Measurements from ENCODE around the gene RGL1.

The RGL1 gene

DNA sequence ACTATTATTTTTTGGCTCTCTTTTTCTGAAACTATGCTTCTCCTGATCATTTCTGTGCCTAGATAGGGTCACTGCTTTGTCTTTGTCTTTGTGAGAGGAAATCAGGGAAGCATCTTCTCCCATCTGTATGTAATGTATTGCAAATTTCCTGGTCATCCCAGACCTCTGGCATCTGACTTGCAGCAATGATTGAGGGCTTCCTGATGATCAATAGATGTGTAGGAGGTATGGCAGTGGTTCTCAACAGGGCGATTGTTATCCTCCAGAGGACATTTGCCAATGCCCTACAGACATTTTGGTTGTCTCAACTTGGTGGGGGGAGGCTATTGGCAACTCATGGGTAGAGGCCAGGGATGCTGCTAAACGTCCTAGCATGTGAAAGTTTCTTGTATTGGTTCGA, 64.7 kb downstream of the RGL1 start:
- DNase-seq (ENCODE audit: low spot score), result no peak

DNA sequence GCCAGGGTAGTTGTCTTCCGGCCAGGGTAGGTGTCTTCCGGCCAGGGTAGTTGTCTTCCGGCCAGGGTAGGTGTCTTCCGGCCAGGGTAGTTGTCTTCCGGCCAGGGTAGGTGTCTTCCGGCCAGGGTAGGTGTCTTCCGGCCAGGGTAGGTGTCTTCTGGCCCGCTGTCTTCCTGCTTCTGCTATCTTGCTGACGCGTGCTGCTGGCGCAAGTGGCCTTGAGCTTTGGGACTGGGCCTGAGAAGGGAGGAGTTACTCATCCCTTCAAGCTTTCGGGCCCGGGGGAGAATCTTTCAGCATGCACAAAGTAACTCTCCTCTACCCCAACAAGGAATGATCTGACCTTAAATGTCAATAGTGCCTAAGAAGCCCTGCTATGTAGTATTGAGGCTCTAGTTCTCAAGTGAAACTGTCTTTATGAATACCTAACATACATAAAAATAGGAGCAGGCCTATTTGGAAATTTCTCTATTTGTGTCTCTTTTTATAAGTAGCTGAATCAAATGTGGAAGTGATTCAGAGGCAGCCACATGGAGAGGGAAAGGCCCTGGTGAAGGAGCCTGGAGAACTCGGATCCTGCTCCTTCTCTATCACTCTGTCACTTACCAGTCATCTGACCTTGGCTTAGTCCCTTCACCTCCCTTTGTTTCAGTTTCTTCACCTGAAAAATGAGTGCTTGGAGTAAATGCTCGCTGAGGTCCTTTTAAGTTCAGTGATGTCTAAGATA, 65.6 kb downstream of the RGL1 start:
- no peak for DNase-seq (ENCODE audit: low spot score)

DNA sequence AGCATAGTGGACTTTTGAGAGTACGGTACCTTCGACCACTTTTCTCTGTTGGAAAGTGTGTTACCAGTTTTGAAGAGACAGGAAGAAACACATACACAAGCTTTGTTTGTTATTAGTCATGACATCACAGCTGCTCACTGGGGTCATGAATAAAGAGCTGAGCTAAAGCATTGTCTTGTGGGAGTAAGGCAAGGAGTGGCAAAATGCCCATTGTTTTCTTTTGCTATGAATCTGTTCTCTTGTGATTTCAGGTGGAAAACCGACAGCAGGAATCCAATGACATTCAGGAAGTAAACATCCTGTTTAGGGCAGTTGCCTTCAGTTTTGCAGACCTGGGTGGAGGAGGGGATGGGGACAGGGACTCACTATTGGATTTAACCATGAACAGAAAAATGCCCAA, 66.2 kb downstream of the RGL1 start:
- DNase-seq (ENCODE audit: low spot score), result no peak

DNA sequence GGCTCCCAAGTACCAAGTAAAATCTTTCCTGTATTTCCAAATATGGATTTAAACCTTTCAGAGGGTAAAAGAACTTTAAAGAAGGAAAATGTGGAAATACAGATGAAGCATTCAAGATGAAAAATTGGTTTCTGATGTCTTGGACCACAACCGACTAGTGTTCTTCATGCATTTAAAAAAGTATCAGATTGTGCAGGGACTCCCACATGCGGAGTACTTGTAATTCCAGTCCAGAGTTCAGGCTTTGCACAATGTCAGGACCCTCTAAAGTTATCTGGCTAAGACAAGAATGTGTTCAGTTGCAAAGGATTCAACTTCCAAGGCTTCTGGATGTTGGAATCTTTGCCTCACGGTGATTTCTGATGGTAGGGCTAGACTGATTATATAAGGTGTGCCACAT, 66.7 kb downstream of the RGL1 start:
- no peak for DNase-seq (ENCODE audit: low spot score)

DNA sequence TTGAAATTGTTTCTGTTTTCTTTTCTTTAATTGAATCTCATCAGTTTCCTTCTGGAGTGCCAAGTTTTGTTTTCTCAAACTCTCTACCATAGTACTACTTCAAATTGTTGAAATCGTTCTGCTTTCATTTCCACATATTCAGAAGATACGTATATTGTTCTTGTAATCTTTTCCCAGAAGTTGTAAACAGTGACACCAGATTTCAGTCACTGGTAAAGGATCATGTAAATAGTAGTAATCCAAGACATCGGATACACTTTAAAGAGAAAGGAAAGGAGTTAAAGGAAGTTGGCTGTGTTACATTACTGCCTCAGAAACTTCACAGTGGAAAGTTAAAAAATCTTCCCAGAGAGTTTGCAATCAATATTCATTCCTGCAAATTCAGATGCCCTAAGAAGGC, 67.5 kb downstream of the RGL1 start:
- no peak for DNase-seq (ENCODE audit: low spot score)

DNA sequence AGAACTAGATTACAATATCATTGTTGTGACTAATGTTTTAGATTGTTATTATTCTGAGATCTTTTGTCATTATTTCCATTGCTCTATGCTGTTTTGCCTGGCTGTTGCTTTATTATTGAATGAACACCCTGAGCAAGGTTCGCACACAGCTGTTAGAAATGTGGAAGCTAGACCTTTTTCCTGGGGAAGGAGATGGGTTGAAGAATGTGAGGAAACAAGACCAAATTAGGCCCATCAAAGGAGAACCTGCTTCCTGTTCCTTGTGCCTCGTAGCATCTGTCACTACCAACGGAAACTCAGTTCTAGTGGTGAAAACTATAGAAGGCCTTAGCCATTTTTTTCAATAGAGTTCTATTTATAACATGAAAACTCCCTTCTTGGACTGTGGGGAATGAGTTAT, 68.7 kb downstream of the RGL1 start:
- DNase-seq (ENCODE audit: low spot score), result no peak

DNA sequence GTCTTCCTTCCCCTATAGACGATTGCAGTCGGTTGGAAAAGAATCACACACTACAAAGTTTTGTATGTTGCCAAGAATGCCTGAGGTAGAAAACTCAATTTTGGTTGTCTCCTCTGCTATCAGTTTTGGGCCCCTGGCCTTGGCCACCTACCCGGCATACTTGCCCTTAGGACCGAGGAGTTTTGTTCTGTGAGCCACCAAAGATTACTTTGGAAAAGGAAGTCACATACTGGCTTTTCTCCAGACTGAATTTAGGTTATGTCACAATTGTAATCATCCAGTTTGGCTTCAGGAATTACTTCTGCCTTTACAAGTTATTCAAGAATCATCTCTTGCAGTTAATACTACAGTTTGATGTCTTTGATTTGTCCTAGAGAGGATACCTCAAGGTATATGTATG, 71.4 kb downstream of the RGL1 start:
- no peak for DNase-seq (ENCODE audit: low spot score)

DNA sequence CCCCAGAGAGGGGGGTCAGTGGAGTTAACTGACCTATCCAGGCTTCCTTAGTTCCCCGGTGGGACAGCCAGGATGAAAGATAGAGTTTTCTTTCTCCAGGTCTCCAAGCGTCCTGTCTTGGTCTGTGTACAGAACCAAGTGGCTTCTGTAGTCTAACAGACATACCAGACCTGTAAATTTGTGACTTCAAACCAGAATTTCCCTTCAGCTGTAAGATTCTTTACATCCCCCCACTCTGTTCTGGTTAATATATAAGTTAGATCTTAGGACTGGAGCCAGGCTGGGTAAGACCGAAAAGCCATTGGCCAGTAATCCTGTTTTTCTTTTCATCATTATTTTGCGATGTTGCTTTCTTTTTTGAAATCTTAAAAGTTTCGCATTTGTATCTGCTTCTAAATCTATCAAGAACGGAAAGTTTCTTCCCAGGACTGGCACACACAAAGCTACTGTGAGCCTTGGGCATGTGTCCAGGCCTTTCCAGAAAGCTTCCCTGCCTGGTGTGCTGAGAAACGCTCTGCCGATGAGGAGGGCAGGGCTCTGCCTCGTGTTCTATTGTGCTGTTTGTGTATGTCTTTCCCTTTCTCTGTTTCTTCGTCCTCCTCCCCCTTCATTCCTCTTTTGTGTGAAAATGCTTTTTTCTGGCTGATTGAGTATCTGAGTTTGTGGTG, 72.3 kb downstream of the RGL1 start:
- no peak for DNase-seq (ENCODE audit: low spot score)

DNA sequence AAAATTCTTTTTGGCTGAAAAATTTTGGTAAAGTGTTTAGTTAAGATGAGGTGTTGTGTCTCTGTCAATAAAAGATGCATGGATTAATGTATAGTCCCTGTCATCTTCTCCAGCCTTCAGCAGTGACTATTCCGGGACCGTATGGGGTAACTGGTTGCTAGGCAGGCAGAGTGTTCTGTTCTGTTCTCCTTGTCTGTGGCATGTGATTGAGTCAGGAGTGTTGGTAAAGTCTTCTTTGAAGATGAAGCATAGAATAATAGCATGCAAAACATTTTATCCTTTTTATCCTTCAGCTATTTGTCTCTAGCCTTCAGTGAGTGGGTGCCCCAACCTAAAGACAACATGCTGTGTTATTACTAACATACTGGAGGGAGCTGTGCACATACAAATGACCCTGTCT, 74.6 kb downstream of the RGL1 start:
- DNase-seq (ENCODE audit: low spot score), result no peak

DNA sequence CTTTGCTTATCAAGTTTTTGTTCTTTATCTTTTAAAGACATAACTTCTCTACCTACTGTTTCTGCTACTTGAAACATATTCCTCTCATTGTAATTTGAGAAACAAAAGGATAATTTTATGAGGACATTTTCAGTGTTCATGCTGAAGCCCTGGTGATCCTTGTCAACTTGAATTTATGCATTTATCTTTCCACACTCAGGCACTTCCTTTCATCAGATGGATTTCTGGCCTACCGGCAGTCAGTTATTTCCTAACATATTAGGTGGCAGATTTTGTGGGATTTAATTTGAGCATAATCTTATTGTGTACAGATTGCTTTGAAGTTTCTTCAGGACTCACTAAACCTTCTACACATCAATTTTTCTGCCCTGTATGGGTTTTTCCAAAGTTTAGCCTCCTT, 75.0 kb downstream of the RGL1 start:
- no peak for DNase-seq (ENCODE audit: low spot score)

DNA sequence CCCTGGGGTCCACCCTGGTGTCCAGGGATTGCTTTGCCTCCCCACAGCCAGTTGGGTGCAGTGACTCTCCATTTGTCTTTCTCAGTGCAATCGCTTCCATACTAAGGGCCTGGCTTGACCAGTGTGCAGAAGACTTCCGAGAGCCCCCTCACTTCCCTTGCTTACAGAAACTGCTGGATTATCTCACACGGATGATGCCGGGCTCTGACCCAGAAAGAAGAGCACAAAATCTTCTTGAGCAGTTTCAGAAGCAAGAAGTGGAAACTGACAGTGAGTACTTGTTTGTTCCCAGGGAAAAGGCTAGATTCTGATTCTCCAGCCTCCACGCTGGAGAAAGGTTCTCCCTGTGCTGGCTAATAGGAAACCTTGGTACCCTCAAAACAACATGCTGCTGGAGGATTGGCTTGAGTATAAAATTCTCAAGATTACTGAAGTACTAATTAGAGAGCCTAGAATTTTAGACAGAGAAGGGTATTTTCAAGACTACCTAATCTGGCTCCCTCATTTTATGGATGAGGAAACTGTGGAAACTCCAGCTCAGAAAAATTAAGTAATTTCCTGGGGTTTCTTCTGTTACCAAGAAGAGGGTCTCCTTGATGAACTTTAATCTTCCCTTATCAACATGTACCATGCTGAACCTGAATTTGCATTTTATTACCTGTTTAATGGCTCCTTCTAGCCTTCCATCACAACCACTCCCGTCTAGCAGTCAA, 75.8 kb downstream of the RGL1 start:
- no peak for DNase-seq (ENCODE audit: low spot score)

DNA sequence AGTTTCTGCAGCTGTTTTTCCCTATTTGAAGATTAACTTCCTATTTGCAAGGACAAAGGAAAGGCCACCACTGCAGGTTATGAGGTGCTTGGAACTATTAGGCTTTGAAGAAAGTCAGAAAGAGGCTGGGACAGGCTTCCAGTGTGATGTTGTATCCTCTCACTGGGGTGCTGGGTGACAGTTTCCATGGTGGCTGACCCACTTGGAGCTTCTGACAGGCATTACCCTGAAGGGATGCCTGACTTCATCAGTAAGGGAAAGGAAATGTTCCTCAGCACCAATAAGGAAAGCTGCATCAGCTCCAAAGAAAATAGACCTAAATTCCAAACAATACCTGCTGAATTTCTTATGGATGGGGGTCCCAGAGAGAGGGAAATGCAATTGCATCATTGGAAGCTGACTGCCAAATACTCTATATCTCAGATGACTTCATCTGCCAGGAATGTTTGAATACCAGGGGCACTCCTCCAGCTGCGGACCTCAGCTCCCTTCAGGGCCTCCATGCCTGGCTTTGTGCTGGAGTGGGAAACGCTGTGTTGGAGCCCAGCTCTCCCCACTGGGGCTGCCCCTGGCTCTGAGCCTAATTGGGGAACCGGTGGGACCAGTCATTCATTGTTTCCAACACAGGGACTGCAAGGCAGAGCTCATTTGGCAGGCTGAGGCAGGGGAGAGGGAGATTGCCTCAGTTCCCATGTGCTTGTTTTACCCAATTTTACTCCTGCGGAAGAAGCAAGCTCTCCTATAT, 76.6 kb downstream of the RGL1 start:
- no peak for DNase-seq (ENCODE audit: low spot score)

DNA sequence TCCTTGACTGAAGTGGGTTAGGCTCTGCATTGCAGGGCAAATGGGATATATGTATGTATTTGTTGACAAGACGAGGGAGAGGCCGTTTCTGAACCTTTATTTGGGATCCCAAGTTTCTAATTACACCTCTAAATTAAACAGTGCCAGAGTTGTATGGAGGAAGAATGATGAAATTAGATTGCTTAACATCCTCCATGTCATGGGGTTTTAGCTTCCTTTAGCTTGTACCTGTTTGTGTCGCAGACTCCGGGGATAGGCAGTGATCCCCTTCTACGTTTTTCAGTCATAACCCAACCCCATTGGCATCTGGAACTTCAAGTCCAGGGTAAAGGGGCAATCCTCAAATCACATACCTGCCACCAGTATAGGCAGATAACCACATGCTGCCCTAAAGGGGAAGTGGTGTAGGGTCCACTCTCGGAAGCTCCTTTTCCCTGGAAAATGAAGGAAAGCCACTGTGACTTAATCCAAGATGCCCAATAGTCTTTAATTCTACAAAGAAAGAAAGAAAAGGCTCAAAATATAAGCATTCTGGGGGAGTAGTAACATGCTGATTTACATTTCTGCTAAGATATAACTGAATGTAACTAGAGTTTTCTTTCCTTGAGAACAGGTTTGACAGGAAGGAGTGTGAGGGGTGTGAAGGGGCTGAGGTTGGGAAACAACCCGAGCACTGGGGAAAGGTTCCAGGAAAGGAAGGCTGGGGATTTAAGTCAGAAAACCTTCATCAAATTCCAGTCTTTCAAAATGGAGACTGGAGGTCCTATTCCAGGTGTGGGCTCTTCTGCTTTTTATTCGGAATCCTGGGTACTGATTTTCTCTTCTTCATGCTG, 77.6 kb downstream of the RGL1 start:
- DNase-seq (ENCODE audit: low spot score), result no peak

DNA sequence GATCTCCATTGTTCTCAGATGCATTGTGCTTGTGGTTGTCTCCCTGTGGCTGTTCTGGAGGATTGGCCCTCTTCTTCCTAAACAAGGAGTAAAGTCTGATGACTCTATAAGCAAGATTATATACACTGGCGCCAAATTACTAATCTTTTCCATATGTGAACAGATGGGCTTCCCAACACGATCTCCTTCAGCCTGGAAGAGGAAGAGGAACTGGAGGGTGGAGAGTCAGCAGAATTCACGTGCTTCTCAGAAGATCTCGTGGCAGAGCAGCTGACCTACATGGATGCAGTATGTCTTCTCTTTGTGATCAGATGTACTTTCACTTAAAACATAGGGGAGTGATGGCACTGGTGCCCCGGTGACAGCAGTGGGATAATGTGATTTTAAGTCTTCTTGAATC, 78.7 kb downstream of the RGL1 start:
- no peak for DNase-seq (ENCODE audit: low spot score)

DNA sequence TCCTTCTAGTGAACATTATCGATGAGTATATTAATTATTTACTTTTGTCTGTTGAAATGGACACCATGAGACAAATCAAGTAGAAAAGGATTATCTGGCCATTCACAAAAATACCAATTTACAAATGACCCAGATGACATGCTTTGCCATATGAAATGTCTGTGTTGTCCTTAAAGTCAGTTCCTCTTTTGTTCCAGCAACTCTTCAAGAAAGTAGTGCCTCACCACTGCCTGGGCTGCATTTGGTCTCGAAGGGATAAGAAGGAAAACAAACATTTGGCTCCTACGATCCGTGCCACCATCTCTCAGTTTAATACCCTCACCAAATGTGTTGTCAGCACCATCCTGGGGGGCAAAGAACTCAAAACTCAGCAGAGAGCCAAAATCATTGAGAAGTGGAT, 79.6 kb downstream of the RGL1 start:
- no peak for DNase-seq (ENCODE audit: low spot score)

DNA sequence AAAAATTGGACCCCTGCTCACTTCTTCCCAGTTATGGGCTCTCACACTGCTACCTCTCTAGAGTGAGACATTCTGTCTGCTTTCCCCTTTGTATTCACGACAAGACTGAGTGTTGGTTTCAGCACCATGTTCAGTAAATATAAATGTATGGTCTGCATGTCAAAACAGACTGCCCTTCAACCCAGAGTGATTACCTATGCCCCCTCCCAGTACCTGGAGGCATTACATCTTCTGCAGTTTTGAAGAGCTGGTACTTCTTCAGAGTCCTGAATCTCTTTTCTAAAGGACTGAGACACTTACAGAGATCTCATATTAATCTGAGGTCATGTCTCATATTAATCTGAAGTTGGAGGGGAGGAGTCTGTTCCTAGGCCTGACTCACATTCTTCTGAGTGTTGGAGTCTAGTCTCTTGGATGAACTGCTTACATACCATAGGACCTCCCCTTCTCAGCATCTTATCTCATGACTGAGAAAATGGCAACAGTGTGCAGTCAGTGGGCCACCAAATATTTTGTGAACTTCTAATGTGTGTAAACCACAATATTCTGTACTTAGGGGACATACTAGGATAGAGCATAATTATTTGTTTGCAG, 80.3 kb downstream of the RGL1 start:
- no peak for DNase-seq (ENCODE audit: low spot score)

DNA sequence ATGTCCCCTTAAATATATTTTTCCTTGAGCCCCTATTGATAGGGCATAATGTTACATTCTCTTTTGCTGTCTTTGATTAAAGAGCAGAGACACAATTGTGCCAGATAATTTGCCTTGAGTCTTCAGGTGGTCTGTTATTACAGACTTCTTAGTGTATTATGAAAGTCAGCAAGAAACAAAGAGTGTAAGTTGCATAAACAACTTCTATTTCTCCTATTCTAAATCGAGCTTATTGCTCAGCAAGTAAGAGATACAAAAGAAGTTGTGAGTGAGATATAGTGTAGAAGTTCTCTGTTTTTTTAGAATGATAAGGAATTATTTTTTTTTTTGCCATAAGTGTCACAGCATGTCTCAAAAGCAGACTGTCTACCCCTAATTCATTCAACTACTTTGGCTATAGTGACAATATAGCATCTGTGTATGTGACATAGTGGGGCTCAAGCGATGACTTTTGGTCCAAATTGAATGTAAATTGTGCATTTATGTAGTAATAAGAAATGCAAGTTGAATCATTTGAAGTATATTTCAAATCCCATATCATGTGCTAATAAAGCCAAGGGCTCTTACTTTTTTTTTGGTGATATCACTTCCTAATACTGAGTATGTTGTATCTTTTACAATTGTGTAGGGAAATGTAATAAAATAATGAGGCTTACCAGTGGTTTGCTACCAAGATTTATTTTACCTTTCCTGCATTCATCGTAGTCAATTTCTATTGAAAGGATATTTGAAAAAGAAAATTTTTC, 81.3 kb downstream of the RGL1 start:
- no peak for DNase-seq (ENCODE audit: low spot score)

DNA sequence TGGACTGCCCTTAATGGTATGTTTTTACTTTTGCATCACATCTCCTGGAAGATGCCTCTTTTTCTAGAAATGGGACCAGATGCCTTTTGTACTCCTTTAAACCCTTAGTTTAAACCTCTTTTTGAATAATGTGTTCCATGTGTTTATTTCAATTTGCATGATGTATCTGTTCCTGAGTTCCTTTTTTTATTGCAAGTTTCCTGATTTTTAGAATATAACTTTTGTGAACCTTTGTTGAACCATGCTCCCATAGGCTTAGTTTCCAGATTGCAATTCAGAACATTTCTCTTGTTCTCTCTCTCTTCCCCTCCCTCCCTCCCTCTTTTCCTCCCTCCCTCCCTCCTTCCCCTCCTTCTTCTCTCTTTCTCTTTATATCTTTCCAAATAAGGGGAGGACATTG, 81.9 kb downstream of the RGL1 start:
- DNase-seq (ENCODE audit: low spot score), result no peak

DNA sequence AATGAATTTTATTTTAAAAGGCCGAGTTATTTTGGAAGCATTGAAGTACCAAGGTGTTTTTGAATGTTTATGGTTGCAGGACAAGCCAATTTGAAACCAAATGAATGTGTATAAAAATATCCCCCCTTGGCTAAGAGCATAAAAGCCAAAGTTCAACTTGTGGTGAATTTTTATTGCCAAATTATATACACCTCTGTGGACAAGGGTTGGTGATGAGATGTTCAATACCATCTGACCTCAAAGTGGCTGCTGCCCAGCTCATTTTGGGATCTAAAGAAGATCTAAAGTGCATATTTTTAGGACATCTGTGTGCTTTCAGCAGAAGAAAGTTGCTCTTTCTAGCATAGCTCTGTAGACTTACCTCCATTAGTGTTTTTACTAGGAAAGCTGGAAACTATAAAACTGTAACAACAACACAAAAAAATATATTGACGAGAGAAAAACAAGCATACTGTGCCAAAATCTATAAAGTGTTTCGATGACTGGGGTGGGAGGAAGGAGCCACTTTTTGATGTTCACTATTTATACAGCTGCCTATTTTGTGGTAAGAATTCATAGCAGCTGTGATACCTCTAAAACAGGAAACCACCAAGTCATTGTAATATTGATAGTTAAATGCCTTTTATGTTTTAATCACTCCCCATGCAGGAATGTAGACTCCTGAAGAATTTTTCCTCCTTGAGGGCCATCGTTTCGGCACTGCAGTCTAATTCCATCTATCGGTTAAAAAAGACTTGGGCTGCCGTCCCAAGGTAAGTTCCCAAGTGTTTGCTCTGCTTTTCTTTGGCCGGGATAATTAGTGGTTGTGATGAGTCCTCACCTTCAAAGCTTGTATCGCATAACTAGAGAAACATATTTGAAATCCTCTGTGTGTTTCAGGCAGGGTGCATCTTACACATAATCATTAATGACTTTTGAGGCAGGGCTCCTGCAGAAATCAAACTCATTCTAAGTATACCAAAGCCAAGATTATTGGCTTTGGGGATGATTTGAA, 83.2 kb downstream of the RGL1 start:
- DNase-seq (ENCODE audit: low spot score), result no peak
